Stimulated activated CD4-positive, alpha-beta T cell treated with anti-CD3 and anti-CD28 coated beads, Interleukin-1b, Interleukin-23, amount 100 ng/mL, for 24 hours (primary cell): ENCODE data around the gene PKNOX1.
"Not testable (repeated sequence)": the region's sequence is repeated elsewhere in the genome, so short reads cannot be mapped to it uniquely, and the experiment has no call there.

Experiments used
- DNase-seq, 4 experiments: peaks; one replicate each; pipeline ENCODE4 v3.0.0-alpha.2; 2020; ENCODE audit warnings: low read depth in 4 of 4, low spot score in 1 of 4

The PKNOX1 gene, protein sequence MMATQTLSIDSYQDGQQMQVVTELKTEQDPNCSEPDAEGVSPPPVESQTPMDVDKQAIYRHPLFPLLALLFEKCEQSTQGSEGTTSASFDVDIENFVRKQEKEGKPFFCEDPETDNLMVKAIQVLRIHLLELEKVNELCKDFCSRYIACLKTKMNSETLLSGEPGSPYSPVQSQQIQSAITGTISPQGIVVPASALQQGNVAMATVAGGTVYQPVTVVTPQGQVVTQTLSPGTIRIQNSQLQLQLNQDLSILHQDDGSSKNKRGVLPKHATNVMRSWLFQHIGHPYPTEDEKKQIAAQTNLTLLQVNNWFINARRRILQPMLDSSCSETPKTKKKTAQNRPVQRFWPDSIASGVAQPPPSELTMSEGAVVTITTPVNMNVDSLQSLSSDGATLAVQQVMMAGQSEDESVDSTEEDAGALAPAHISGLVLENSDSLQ

GRCh38 chr21:42973991-42974831 is at the start of gene PKNOX1:
Gene PKNOX1, plus strand, starts transcription at chr21:42974562. Its CDS starts 29,820 bp downstream, at chr21:43004382.
- peak; percentile 94 to 98 (median 98) for DNase-seq

DNA sequence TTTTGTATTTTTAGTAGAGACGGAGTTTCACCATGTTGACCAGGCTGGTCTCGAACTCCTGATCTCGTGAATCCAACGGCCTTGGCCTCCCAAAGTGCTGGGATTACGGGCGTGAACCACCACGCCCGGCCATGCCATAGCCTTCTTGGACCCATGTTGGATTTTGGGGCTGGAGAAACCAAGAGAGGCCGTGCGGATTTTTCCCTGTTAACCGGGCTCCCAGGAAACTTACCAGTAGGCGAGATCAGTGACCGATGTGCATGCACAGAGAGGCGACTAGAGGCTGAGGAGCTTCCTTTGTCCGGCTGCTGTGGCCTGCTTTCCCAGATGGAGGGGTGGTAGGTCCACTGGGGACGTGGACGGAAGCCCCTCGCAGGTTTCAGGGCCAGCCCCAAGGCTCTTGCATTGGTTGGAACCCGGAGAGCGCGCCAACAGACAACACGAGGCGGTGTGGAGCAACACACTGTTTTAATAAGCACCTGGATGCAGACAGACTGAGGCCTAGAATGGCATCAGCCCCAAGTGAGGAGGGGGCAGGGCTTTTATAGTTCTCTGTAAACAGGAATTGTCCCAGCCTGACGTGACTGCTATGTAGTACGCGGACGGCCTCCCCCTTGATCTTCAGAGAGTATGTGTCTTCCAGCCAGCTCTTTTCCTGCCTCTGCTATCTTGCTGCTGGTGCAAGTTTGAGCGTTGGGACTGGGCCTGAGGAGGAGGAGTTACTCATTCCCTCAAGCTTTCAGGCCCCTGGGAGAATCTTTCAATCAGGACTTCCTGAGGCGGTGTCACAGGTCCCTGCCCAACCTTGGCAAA is 49.0 kb upstream of the PKNOX1 start, which contains the start of gene ERVH48-1:
TSS of gene ERVH48-1 (minus strand) at position 517 of the 813 bp plus-strand sequence. CDS start 6,624 bp downstream, outside the sequence.
- DNase-seq: no peak

DNA sequence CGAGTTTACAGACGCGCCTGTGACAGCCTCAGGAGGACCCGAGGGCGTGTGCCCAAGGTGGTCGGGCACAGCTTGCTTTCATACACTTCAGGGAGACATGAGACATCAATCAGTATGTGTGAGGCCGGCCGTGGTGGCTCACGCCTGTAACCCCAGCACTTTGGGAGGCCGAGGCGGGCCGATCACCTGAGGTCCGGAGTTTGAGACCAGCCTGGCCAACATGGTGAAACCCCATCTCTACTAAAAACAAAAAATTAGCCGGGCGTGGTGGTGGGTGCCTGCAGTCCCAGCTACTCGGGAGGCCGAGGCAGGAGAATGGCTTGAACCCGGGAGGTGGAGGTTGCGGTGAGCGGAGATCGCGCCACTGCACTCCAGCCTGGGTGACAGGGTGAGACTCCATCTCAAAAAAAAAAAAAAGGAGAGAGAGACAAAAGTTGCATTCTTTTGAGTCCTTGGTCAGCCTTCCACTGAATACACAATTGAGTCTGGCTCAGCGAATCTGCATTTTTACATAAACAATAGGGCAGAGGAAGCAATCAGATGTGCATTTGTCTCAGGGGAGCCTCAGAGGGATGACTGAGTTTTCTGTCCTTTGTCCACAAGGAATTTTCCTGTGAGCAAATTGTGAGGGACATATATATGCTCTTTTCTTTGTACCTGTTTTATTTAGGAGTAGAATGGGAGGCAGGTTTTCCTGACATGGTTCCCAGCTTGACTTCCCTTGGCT is 46.7 kb upstream of the PKNOX1 start:
- DNase-seq: not testable (repeated sequence)

DNA sequence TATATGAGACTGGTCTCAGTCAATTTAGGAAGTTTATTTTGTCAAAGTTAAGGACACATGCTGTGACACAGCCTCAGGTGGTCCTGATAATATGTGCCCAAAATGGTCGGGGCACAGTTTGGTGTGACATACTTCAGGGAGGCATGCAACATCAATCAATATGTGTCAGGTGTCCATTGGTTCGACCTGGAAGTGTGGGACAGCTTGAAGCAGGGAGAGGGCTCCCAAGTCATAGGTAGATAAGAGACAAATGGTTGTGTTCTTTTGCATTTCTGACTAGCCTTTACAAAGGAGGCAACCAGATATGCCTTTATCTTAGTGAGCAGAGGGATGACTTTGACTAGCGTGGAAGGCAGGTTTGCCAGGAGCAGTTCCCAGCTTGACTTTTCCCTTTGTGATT is 44.4 kb upstream of the PKNOX1 start:
- DNase-seq: no peak

GRCh38 chr21:42931560-42932235 is 42.7 kb upstream of the PKNOX1 start:
- no peak for DNase-seq

GRCh38 chr21:42932378-42933136 is 41.8 kb upstream of the PKNOX1 start:
- not testable (repeated sequence) for DNase-seq

DNA sequence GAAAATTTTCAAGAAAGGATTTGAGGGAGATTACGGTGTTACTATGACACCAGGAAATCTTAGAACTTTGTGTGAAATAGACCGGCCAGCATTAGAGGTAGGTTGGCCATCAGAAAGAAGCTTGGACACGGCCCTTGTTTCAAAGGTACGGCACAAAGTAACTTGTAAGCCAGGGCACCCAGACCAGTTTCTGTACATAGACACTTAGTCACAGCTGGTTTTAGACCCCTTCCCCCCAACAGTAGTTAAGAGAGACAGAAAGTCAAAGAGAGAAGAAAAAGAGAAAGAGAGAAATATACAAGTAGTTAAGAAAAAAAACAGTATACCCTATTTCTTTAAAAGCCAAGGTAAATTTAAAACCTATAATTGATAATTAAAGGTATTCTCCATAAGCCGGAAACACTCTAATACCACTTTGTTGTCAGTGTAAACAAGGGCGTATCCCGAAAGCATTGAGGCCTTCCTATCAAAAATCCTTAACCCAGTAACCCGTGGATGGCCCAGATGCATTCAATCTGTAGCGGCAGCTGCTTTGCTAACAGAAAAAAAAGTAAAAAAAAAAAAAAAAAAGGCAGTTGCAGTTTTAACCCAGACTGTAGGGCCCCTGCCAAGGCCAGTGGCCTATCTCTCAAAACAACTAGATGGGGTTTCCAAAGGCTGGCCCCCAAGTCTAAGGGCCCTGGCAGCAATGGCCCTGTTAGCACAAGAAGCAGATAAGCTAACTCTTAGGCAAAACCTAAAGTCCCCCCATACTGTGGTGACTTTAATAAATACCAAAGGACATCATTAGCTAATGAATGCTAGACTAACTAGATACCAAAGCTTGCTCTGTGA is 41.0 kb upstream of the PKNOX1 start:
- DNase-seq: not testable (repeated sequence)

GRCh38 chr21:42933973-42934372 is 40.4 kb upstream of the PKNOX1 start:
- not testable (repeated sequence) for DNase-seq

- not testable (repeated sequence) for DNase-seq
Observed at GRCh38 chr21:42936360-42936759, 38.0 kb upstream of the PKNOX1 start.

DNA sequence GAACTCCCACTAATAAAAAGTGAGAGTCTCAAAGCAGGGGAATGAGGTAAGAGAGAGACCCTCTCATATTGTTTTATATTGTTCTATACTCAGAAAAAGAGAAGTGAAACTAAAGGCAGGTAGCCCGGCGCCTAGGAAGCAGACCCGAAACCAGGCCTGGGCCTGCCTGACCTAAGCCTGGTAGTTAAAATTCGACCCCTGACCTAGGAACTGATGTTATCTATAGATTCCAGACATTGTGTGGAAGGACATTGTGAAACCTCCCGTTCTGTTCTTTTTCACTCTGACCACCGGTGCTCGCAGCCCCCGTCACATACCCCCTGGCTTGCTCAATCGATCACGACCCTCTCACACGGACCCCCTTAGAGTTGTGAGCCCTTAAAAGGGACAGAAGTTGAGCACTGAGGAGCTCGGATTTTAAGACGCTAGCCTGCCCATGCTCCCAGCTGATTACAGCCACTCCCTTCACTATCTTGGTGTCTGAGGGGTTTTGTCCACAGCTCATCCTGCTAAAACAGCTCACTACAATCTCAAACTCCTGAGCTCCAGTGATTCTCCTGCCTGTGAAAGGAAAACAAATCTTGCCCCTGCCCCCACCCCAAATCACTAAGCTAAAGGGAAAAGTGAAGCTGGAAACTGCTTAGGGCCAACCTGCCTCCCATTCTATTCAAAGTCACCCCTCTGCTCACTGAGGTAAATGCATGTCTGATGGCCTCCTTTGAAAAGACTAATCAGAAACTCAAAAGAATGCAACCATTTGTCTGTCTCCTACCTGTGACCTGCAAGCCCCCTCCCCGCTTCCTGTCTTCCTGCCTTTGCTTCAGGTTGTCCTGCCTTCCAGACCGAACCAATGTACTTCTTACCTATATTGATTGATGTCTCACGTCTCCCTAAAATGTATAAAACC is 37.1 kb upstream of the PKNOX1 start:
- DNase-seq: not testable (repeated sequence)

DNA sequence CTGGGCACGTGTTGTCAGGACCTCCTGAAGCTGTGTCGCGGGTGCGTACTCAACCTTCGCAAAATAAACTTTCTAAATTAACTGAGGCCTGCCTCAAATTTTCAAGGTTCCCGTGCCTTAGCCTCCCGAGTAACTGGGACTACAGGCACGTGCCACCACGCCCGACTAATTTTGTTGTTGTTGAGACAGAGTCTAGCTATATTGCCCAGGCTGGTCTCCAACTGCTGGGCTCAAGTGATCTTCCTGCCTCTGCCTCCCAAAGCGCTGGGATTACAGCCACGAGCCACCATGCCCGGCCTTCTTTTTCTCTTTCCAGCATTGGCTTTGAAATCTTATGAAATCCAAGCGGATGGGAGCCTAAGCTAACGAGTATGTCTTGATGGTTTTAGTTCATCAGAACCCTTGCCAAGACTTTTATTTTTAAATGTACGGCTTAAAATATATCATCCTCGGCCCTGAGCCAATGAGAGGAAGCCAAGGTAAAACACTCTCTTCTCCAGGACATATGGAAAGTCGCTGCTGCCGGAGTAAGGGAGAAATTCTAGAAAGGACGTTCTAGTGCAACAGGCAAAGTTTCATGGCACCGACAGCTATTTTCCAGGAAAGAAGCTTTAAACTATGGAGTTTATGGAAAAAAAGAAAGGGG is 36.3 kb upstream of the PKNOX1 start:
- no peak for DNase-seq

GRCh38 chr21:42938606-42938995 is 35.8 kb upstream of the PKNOX1 start:
- DNase-seq: not testable (repeated sequence)

DNA sequence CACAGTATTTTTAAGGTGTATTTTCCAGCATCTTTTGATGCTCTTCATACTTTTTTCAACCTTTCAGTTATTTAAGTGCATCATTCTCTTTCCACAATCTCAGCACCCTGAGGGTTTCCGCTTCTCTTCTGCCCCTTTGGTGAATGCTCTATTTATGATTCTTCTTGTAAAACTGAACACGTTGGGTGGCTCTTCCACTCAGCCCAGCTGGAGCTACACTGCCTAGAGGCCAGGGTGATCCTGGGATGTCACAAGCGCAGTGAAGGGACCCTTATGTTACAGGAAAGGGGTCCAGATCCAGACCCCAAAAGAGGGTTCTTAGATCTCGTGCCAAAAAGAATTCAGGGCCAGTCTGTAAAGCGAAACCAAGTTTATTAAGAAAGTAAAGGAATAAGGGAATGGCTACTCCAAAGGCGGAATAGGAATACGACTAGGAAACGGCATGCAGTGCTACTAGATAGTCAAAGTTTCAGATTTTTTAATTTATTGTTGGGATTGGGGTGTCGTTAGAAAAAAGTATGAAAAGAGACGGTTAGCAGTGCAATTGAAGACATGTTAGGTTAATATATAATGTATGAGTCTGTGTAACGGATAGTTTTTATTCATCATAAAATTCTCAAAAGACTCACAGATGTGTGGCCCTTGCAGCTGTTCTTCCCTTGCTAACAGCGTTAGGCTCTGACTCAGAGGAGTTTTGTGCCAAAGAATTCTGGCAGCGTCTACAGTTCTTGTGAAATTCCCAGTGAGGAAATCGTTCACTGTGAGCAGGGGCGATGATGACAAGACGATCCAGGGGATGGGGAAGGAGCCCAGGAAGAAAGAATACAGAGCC is 34.6 kb upstream of the PKNOX1 start:
- DNase-seq: no peak

DNA sequence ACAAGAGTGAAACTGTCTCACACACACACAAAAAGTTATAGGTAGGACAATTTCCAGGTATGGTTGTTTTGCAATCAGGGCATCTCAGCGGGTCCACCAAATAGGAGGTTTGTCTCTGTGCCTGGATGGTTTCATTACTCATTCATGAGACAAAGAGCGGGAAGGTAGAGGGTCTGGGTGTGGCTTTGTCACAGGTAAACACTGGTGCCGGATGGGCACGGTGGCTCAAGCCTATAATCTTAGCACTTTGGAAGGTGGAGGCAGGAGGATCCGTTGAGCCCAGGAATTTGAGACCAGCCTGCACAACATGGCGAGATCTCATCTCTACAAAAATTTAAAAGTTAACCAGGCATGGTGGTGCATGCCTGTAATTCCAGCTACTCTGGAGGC is 32.7 kb upstream of the PKNOX1 start:
- no peak for DNase-seq

DNA sequence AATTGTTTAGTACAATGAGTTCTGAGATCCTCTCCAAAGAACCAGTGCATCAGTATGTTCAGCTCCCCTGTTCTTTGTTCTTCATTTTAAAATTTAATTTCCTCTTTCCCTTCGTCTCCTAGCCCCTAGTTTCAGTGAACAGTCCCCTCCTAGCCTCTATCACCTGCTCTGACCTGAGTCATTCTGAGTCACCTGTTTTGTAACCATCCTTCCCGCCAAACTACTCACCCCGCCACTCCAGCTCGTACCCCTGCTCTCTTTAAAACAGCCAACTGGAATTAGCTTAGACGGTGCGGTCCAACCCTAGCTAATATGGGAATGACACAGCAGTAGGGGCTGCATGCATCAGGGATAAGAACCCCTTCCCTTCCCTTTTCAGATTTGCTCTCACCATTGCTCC is 32.1 kb upstream of the PKNOX1 start:
- no peak for DNase-seq
